Fibroblast of skin of left biceps (primary cell): ENCODE results near the gene DENND11.
"Not testable (repeated sequence)": the region's sequence is repeated elsewhere in the genome, so short reads cannot be mapped to it uniquely, and the experiment has no call there.

ENCODE experiments used
- DNase-seq, 2 experiments: peaks; one replicate each; pipeline ENCODE4 v3.0.0-alpha.2; 2013; ENCODE audit warnings: low read depth in 2 of 2

The DENND11 gene

GRCh38 chr7:141708351-141708750 lies 6.4 kb upstream of the DENND11 start, which contains the start of gene WEE2:
TSS of gene WEE2 (plus strand) at chr7:141708353. CDS start at chr7:141708759, 406 bp downstream.
- DNase-seq = no peak

- DNase-seq = no peak
These were observed 4.5 kb upstream of the DENND11 start for GRCh38 chr7:141706239-141707064.

- DNase-seq = no peak
These were observed 2.8 kb upstream of the DENND11 start for GRCh38 chr7:141704741-141705140.

- DNase-seq = no peak
These were observed 2.1 kb upstream of the DENND11 start for GRCh38 chr7:141704112-141704511.

GRCh38 chr7:141702892-141703291 lies 926 bp upstream of the DENND11 start:
- no peak for DNase-seq

GRCh38 chr7:141701489-141702046 lies 398 bp downstream of the DENND11 start:
- no peak for DNase-seq

GRCh38 chr7:141700848-141701371 lies 1.1 kb downstream of the DENND11 start:
- DNase-seq = no peak

GRCh38 chr7:141700296-141700847 lies 1.6 kb downstream of the DENND11 start:
- DNase-seq = no peak

GRCh38 chr7:141699860-141700259 lies 2.1 kb downstream of the DENND11 start:
- no peak for DNase-seq

- no peak for DNase-seq
These were observed 3.5 kb downstream of the DENND11 start for GRCh38 chr7:141698247-141699015.

GRCh38 chr7:141697211-141697871 lies 4.6 kb downstream of the DENND11 start:
- peak in 1 of 2 experiments; percentile 4 for DNase-seq

GRCh38 chr7:141696348-141696747 lies 5.6 kb downstream of the DENND11 start:
- no peak for DNase-seq

GRCh38 chr7:141695803-141696289 lies 6.1 kb downstream of the DENND11 start:
- DNase-seq = no peak

- DNase-seq = no peak
These were observed 8.9 kb downstream of the DENND11 start for GRCh38 chr7:141693082-141693481.

- no peak for DNase-seq
These were observed 10.0 kb downstream of the DENND11 start for GRCh38 chr7:141691961-141692360.

GRCh38 chr7:141691540-141691939 lies 10.4 kb downstream of the DENND11 start:
- no peak for DNase-seq

- not testable (repeated sequence) for DNase-seq
These were observed 12.7 kb downstream of the DENND11 start for GRCh38 chr7:141689072-141689825.

- no peak for DNase-seq
These were observed 13.9 kb downstream of the DENND11 start for GRCh38 chr7:141688043-141688442.

GRCh38 chr7:141686670-141687069 lies 15.3 kb downstream of the DENND11 start:
- DNase-seq = no peak

- DNase-seq = no peak
These were observed 15.9 kb downstream of the DENND11 start for GRCh38 chr7:141686074-141686473.
